ENCODE measurements around the gene RBKS.

Gene RBKS

GRCh38 chr2:27829791-27830190 lies 60.4 kb downstream of the RBKS start:
- DNase-seq = no peak

GRCh38 chr2:27828305-27828704 lies 61.9 kb downstream of the RBKS start:
- DNase-seq = no peak

GRCh38 chr2:27824401-27824800 lies 65.8 kb downstream of the RBKS start:
- no peak for DNase-seq

DNA sequence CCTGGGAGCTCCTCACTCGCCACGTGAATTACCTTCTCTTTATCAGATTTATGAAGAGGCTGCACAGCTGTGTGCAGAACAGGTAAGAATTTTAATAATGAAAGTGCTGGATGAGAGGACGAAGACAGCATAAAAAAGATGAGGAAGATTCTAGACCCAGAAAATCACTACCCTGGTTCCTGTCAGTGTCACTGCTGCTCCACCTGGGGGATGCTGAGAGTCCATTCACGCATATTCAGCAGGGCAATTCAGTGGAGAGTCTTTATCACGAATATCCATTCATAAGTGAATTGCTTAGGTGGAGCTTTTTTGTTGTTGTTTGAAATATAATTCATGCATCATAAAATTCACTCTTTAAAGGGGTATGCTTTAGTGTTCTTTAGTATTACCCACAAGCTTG lies 66.6 kb downstream of the RBKS start:
- DNase-seq = no peak

DNA sequence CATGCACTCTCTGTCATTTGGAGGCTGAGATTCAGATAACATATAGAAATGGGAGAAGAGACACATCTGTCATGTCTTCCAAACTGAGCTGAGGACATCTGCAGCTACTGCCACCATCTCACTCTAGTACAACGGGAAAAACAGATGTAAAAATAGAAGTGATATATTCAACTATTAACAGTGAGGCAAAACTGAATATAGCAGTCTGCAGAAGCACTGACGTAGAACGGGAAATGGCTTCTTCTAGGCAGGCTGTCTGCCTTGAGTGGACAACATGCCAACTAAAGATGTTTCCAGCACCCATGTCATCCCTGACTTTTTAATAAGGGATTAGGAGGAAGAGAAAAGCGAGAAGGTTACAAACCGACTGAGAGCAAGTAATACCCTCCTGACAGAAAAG lies 67.1 kb downstream of the RBKS start:
- no peak for DNase-seq

DNA sequence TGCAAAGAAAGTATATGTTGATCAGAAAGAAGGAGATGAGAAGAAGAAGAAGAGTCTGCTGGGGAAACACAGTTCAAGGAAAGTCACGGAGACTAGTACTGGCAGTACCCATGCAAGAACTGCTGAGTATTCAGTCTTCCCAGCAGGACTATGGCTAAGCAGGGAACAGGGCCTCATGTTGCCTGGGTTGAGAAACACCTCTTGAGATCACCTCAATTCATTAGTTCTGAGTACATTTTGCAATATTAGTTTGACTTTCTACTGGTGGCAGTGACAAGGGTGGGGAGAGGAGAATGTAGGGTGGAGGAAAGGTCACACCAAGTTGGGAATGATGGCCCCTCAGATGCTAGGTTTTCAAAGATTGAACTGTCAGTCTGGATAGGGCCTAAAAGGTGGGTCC lies 68.1 kb downstream of the RBKS start:
- DNase-seq = no peak

DNA sequence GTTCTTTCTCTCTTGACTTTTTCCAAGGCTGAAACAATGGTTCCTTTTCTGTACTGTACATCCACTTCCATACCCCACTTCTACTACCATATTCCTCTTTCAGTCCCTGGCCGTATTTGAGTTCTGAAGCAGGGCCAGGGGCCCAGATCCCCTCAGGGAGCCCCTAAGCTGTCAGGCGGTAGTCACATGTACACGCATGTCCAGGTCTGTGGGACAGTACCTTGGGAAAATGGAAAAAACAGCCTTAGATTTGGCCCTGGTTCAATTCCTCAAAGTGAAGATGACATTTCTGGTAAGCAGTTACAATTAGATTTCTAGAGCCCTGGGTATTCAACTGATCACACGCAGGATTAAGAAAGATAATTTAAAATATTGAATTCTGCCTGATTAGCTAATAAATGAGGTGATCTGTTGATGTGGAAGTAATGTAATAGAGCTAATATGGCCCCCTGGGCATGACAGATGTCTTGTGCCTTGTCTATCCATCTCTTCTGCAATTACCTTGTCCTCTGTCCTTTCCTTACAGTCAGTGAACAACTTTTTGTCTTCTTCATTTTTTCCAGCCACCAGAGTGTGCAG lies 74.2 kb downstream of the RBKS start:
- DNase-seq = no peak

- no peak for DNase-seq
These were observed 75.4 kb downstream of the RBKS start for GRCh38 chr2:27814758-27815157.

- DNase-seq = no peak
These were observed 78.4 kb downstream of the RBKS start for GRCh38 chr2:27811768-27812167.

GRCh38 chr2:27810455-27810854 lies 79.7 kb downstream of the RBKS start:
- no peak for DNase-seq

GRCh38 chr2:27809761-27810241 lies 80.4 kb downstream of the RBKS start:
- peak in 1 of 2 donors; percentile 12 for DNase-seq

GRCh38 chr2:27808984-27809383 lies 81.2 kb downstream of the RBKS start:
- no peak for DNase-seq

DNA sequence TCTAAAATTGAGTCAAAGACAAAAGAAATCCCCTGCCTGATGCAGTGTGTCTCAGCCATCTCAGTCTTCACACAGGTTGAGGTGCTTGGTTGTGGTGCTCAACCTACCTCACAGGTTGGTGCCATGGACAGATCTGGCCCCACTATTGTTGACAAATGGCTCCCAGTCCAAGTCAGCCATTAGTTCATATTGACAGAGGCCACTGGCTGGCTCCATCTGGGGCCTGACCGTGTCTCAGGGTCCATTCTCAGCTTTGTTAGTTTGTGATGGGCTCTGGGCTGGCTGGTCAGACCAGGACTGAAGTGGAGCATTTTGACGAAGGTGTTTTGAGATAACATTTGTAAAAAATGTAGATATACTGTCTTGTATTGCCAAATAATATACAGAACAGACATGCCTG lies 81.8 kb downstream of the RBKS start:
- DNase-seq = no peak

DNA sequence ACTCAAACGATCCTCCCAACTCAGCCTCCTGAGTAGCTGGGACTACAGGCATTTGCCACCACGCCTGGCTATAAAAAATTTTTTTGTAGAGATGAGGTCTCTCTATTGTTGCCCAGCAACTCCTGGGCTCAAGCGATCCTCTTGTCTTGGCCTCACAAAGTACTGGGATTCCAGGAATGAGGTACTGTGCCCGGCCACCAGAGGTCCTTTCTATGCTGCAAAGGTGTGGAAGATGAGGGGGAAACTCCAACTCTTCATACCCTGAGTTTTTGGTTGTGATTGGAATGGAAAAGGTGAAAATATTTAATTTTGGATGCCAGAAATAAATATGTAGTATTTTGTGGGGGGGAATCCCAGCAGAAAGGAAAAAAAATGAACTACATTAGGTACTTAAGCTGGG lies 82.7 kb downstream of the RBKS start:
- peak in 1 of 2 donors; percentile 3 for DNase-seq

- no peak for DNase-seq
These were observed 83.7 kb downstream of the RBKS start for GRCh38 chr2:27806311-27807059.

GRCh38 chr2:27805180-27805579 lies 85.0 kb downstream of the RBKS start:
- no peak for DNase-seq

GRCh38 chr2:27804146-27804545 lies 86.0 kb downstream of the RBKS start:
- DNase-seq = no peak

DNA sequence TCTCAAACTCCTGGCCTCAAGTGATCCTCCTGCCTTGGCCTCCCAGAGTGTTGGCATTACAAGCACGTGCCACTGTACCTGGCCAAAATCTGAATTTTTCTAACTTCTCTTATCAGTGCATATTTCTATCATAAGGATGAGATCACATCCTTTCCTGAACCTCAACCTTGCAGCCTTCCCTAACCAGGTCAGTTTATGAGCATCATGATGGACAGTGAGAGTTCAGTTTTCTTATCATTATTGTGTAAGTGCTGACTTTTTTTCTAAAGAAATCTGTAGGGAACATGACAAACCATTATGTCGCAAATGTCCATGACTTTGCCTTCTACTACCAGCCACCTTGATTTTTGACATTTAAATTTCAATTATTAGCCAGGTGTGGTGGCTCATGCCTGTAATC lies 87.1 kb downstream of the RBKS start:
- DNase-seq = no peak

- no peak for DNase-seq
These were observed 87.6 kb downstream of the RBKS start for GRCh38 chr2:27802547-27802946.

GRCh38 chr2:27800856-27801255 lies 89.3 kb downstream of the RBKS start:
- no peak for DNase-seq

DNA sequence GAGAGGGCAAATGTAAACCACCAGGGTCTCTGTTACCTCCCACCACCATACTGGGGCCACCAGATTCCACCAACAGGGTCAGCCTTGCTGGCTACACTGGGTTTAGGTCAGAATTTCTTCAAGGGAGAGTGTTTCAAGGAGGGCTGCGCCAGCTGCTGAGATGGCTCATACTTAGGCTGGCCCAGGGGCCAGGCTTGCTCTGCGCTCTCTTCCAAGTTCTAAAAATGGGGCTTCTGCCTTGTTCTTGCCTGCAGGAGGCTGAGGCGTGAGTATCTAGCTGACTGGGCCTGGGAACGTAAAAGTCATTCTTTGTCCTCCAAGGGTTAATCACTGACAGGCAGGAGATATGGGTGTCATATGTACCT lies 90.6 kb downstream of the RBKS start:
- DNase-seq = no peak

DNA sequence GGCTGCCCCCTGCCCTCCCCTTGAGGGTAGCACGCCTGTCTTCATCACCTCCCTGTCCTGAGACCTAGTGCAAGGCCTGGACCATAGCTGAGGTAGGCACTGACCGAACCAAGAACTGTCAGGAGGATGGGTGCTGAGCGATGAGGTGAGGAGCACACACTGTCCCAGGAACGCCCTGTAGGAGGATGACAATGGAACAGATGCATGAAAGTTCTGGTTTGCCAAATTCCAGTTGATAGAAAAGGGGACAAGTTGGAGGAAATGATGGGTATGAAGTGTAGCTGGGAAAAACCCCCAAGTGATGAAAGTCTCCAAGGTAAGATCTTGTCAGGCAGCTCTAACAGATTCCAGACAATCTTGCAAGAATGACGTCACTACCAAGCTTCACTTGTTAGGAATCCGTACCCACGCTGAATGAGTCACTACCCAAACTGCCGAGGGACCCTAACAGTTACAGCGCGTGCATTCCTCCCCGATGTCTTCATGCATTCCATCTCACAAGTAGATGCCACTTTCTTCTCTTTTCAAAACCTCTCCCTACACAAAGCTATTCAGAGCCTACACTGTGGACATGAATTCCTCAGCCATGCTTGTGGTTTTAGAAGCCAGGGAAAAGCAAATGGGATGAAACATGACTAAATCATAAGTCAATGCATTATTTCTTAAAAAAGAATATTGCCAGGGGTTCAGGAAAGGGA lies 91.1 kb downstream of the RBKS start:
- no peak for DNase-seq

DNA sequence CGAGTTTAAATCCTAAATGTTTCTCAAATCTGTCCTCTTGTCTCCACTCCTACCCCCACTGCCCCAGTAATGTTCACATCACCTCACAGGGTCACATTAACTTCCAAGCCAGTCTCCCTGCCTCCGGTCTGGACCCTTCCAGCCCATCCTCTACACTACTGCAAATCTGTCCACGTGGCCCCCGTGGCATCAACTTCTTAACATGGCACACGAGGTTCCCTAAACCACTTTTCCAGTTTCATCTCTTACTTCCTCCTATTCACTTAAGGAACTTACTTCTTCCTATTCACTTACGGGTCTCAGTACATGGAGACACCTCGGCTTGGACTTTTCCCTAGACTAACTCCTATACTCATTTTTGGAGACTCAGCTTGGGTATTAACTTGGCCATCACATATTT lies 91.7 kb downstream of the RBKS start:
- DNase-seq = no peak

DNA sequence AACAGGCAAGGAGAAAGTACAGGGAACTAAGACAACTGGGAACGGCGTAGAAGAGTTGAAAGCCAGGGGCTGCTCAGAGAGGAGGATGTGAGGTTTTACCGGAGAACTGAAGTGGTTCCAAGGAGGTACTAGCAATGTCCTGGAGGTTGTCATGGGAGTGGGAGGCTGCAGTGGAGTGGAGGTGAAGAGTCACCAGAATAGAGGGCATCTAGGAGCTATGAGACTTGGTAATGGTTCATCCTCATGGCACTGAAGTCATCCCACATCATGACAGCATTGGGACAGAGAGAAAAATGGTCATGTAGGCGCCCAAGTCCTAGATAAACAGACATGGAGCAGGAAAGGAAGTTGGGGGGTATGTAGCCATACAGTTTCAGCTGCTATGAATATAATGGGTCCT lies 92.3 kb downstream of the RBKS start:
- DNase-seq = no peak
